Measurements from ENCODE around the gene C2CD4A. TPM values are rescaled to one million over a fixed set of nuclear protein-coding genes. Genes with fewer than 3 reads are reported as not detected.
A peak's percentile ranks its signal among the peaks of the same experiment; 100 is the strongest.
"Not testable (repeated sequence)": the region's sequence is repeated elsewhere in the genome, so short reads cannot be mapped to it uniquely, and the experiment has no call there.

The C2CD4A gene
- not detected in 2 replicates for total RNA-seq (2012; rRNA removed)

- H3K4me1 ChIP-seq (ENCODE audit: control insufficient read depth, insufficient read depth, low read length), result peaks cover 28% of the 10 kb centered on the region
- peaks cover 16% of the 10 kb centered on the region for H3K27me3 ChIP-seq (ENCODE audit: control insufficient read depth, insufficient read depth, low read length)
- no peak within 1 kb of the TSS for H3K9ac ChIP-seq (ENCODE audit: low read depth, low read length)
- H3K36me3 ChIP-seq (ENCODE audit: insufficient read depth, low read length), result no peaks in the 10 kb centered on the region
- H3K4me2 ChIP-seq (ENCODE audit: low read length), result peak within 1 kb of the TSS; percentile 82
- peak within 1 kb of the TSS; percentile 62 for H3K4me3 ChIP-seq (ENCODE audit: low read length)
- no peaks in the 10 kb centered on the region for H3K9me3 ChIP-seq (replicated peaks; ENCODE audit: low read length)
Measured at GRCh38 chr15:62066663-62067447, at the start of gene C2CD4A. C2CD4A (plus strand) TSS chr15:62066977; CDS start chr15:62067614, 637 bp downstream.

- no peak overlapping the region for H3K9ac ChIP-seq (ENCODE audit: low read depth, low read length)
- H3K36me3 ChIP-seq (ENCODE audit: insufficient read depth, low read length), result peaks cover 16% of the 10 kb centered on the region
- no peaks in the 10 kb centered on the region for H3K9me3 ChIP-seq (replicated peaks; ENCODE audit: low read length)
- no peaks in the 10 kb centered on the region for H3K27me3 ChIP-seq (ENCODE audit: control insufficient read depth, insufficient read depth, low read length)
- no peaks in the 10 kb centered on the region for H3K4me1 ChIP-seq (ENCODE audit: control insufficient read depth, insufficient read depth, low read length)
- H3K4me2 ChIP-seq (ENCODE audit: low read length), result no peak overlapping the region
- H3K4me3 ChIP-seq (ENCODE audit: low read length), result no peak overlapping the region
Measured at GRCh38 chr15:62020576-62021160, 46.1 kb upstream of the C2CD4A start.

- no peaks in the 10 kb centered on the region for H3K9me3 ChIP-seq (replicated peaks; ENCODE audit: low read length)
- no peaks in the 10 kb centered on the region for H3K4me1 ChIP-seq (ENCODE audit: control insufficient read depth, insufficient read depth, low read length)
- no peak overlapping the region for H3K9ac ChIP-seq (ENCODE audit: low read depth, low read length)
- H3K4me3 ChIP-seq (ENCODE audit: low read length), result no peak overlapping the region
- H3K4me2 ChIP-seq (ENCODE audit: low read length), result no peak overlapping the region
- no peaks in the 10 kb centered on the region for H3K27me3 ChIP-seq (ENCODE audit: control insufficient read depth, insufficient read depth, low read length)
- peaks cover 16% of the 10 kb centered on the region for H3K36me3 ChIP-seq (ENCODE audit: insufficient read depth, low read length)
Measured at GRCh38 chr15:62021991-62022600, 44.7 kb upstream of the C2CD4A start.

GRCh38 chr15:62026487-62027262 is 40.1 kb upstream of the C2CD4A start:
- Histone ChIP-seq H3K4me2 (ENCODE audit: low read length) (no peak overlapping the region), H3K36me3 (ENCODE audit: insufficient read depth, low read length) (peaks cover 13% of the 10 kb centered on the region), H3K4me3 (ENCODE audit: low read length) (no peak overlapping the region), H3K27me3 (ENCODE audit: control insufficient read depth, insufficient read depth, low read length) (no peaks in the 10 kb centered on the region), H3K4me1 (ENCODE audit: control insufficient read depth, insufficient read depth, low read length) (peaks cover 9% of the 10 kb centered on the region), H3K9me3 (replicated peaks; ENCODE audit: low read length) (no peaks in the 10 kb centered on the region), H3K9ac (ENCODE audit: low read depth, low read length) (no peak overlapping the region)

- no peak overlapping the region for H3K4me2 ChIP-seq (ENCODE audit: low read length)
- H3K9me3 ChIP-seq (replicated peaks; ENCODE audit: low read length), result no peaks in the 10 kb centered on the region
- H3K36me3 ChIP-seq (ENCODE audit: insufficient read depth, low read length), result peaks cover 9% of the 10 kb centered on the region
- no peak overlapping the region for H3K9ac ChIP-seq (ENCODE audit: low read depth, low read length)
- peaks cover 10% of the 10 kb centered on the region for H3K4me1 ChIP-seq (ENCODE audit: control insufficient read depth, insufficient read depth, low read length)
- no peaks in the 10 kb centered on the region for H3K27me3 ChIP-seq (ENCODE audit: control insufficient read depth, insufficient read depth, low read length)
- H3K4me3 ChIP-seq (ENCODE audit: low read length), result no peak overlapping the region
Measured at GRCh38 chr15:62027263-62027565, 39.6 kb upstream of the C2CD4A start.

GRCh38 chr15:62027916-62028315 is 38.9 kb upstream of the C2CD4A start:
- Histone ChIP-seq H3K4me3 (ENCODE audit: low read length) (no peak overlapping the region), H3K36me3 (ENCODE audit: insufficient read depth, low read length) (peaks cover 2% of the 10 kb centered on the region), H3K9me3 (replicated peaks; ENCODE audit: low read length) (no peaks in the 10 kb centered on the region), H3K4me2 (ENCODE audit: low read length) (no peak overlapping the region), H3K4me1 (ENCODE audit: control insufficient read depth, insufficient read depth, low read length) (peaks cover 10% of the 10 kb centered on the region), H3K27me3 (ENCODE audit: control insufficient read depth, insufficient read depth, low read length) (no peaks in the 10 kb centered on the region), H3K9ac (ENCODE audit: low read depth, low read length) (no peak overlapping the region)

- peak overlapping the region; percentile 55 for H3K4me2 ChIP-seq (ENCODE audit: low read length)
- H3K9me3 ChIP-seq (replicated peaks; ENCODE audit: low read length), result no peaks in the 10 kb centered on the region
- H3K9ac ChIP-seq (ENCODE audit: low read depth, low read length), result no peak overlapping the region
- H3K36me3 ChIP-seq (ENCODE audit: insufficient read depth, low read length), result peaks cover 9% of the 10 kb centered on the region
- no peak overlapping the region for H3K4me3 ChIP-seq (ENCODE audit: low read length)
- H3K27me3 ChIP-seq (ENCODE audit: control insufficient read depth, insufficient read depth, low read length), result no peaks in the 10 kb centered on the region
- peaks cover 21% of the 10 kb centered on the region for H3K4me1 ChIP-seq (ENCODE audit: control insufficient read depth, insufficient read depth, low read length)
Measured at GRCh38 chr15:62035256-62035924, 31.4 kb upstream of the C2CD4A start.

GRCh38 chr15:62046078-62046743 is 20.6 kb upstream of the C2CD4A start:
- Histone ChIP-seq H3K4me2 (ENCODE audit: low read length) (no peak overlapping the region), H3K27me3 (ENCODE audit: control insufficient read depth, insufficient read depth, low read length) (no peaks in the 10 kb centered on the region), H3K9ac (ENCODE audit: low read depth, low read length) (no peak overlapping the region), H3K4me1 (ENCODE audit: control insufficient read depth, insufficient read depth, low read length) (no peaks in the 10 kb centered on the region), H3K36me3 (ENCODE audit: insufficient read depth, low read length) (no peaks in the 10 kb centered on the region), H3K4me3 (ENCODE audit: low read length) (no peak overlapping the region), H3K9me3 (replicated peaks; ENCODE audit: low read length) (no peaks in the 10 kb centered on the region)

GRCh38 chr15:62047282-62047827 is 19.4 kb upstream of the C2CD4A start:
- H3K4me3 ChIP-seq (ENCODE audit: low read length), result no peak overlapping the region

GRCh38 chr15:62048254-62048653 is 18.5 kb upstream of the C2CD4A start:
- H3K9me3 ChIP-seq (replicated peaks; ENCODE audit: low read length); H3K36me3 ChIP-seq (ENCODE audit: insufficient read depth, low read length); H3K4me3 ChIP-seq (ENCODE audit: low read length); H3K4me2 ChIP-seq (ENCODE audit: low read length); H3K27me3 ChIP-seq (ENCODE audit: control insufficient read depth, insufficient read depth, low read length); H3K9ac ChIP-seq (ENCODE audit: low read depth, low read length); H3K4me1 ChIP-seq (ENCODE audit: control insufficient read depth, insufficient read depth, low read length): not testable (repeated sequence)

More at GRCh38 chr15:62047282-62047827, 19.4 kb upstream of the C2CD4A start:
- H3K36me3 ChIP-seq (ENCODE audit: insufficient read depth, low read length), result no peaks in the 10 kb centered on the region
- no peak overlapping the region for H3K9ac ChIP-seq (ENCODE audit: low read depth, low read length)
- H3K4me2 ChIP-seq (ENCODE audit: low read length), result no peak overlapping the region
- H3K9me3 ChIP-seq (replicated peaks; ENCODE audit: low read length), result no peaks in the 10 kb centered on the region
- no peaks in the 10 kb centered on the region for H3K27me3 ChIP-seq (ENCODE audit: control insufficient read depth, insufficient read depth, low read length)
- no peaks in the 10 kb centered on the region for H3K4me1 ChIP-seq (ENCODE audit: control insufficient read depth, insufficient read depth, low read length)
